Progenitor cell of endocrine pancreas (in vitro differentiated cells): ENCODE data around the gene IHH. TPM values are rescaled to one million over a fixed set of nuclear protein-coding genes. Genes with fewer than 3 reads are reported as not detected.

Experiments
- DNase-seq: peaks from one replicate; pipeline ENCODE4 v3.0.0; 2021; ENCODE audit warnings: low spot score; ENCODE audit not compliant: unreplicated experiment
- H3K27ac Mint-ChIP-seq: 2 replicates; pipeline ENCODE4 v1.8.0; 2021; ENCODE audit warnings: mild to moderate bottlenecking, moderate library complexity, mixed read lengths
- H3K27me3 Mint-ChIP-seq: 2 replicates; pipeline ENCODE4 v1.8.0; 2021; ENCODE audit warnings: mixed read lengths
- H3K36me3 Mint-ChIP-seq: 2 replicates; pipeline ENCODE4 v1.8.0; 2022; ENCODE audit warnings: mixed read lengths; ENCODE audit not compliant: insufficient read depth
- H3K4me1 Mint-ChIP-seq: 2 replicates; pipeline ENCODE4 v1.8.0; 2021; ENCODE audit warnings: low read depth, mixed read lengths
- H3K4me3 Mint-ChIP-seq: 2 replicates; pipeline ENCODE4 v1.8.0; 2021; ENCODE audit warnings: low read depth, mild to moderate bottlenecking, moderate library complexity, mixed read lengths
- H3K9me3 Mint-ChIP-seq: 2 replicates; pipeline ENCODE4 v1.8.0; 2021; ENCODE audit warnings: low read depth, mixed read lengths
- CTCF ChIP-seq: fragments of 200-600 bp; sonication (generic); IDR thresholded peaks from one replicate; pipeline ENCODE4 v1.5.0; 2021; ENCODE audit warnings: antibody characterized with exemption, mild to moderate bottlenecking; ENCODE audit not compliant: unreplicated experiment
- total RNA-seq: library from RNA; stranded (reverse); gene quantifications from 2 replicates; pipeline ENCODE4 v1.2.1, GENCODE V29; 2021

The IHH gene
- total RNA-seq, 1 donor from 2014 or later: 17.3 TPM

- no peaks in the 10 kb centered on the region for H3K9me3 Mint-ChIP-seq
- no peak for DNase-seq
- no peaks in the 10 kb centered on the region for H3K36me3 Mint-ChIP-seq
- peaks cover 57% of the 10 kb centered on the region for H3K27me3 Mint-ChIP-seq
- H3K27ac Mint-ChIP-seq: no peak overlapping the region
- H3K4me3 Mint-ChIP-seq: no peak overlapping the region
- TF ChIP-seq CTCF: no peak
- H3K4me1 Mint-ChIP-seq: no peaks in the 10 kb centered on the region
These were observed 42.0 kb downstream of the IHH start for GRCh38 chr2:219018726-219019125.

- DNase-seq: no peak
- H3K27ac Mint-ChIP-seq: no peak overlapping the region
- no peaks in the 10 kb centered on the region for H3K9me3 Mint-ChIP-seq
- no peak for TF ChIP-seq CTCF
- no peaks in the 10 kb centered on the region for H3K4me1 Mint-ChIP-seq
- peaks cover 60% of the 10 kb centered on the region for H3K27me3 Mint-ChIP-seq
- no peaks in the 10 kb centered on the region for H3K36me3 Mint-ChIP-seq
- no peak overlapping the region for H3K4me3 Mint-ChIP-seq
These were observed 42.4 kb downstream of the IHH start for GRCh38 chr2:219018286-219018685.

- TF ChIP-seq CTCF: no peak
- DNase-seq: no peak
- no peaks in the 10 kb centered on the region for H3K9me3 Mint-ChIP-seq
- H3K27ac Mint-ChIP-seq: no peak overlapping the region
- H3K36me3 Mint-ChIP-seq: no peaks in the 10 kb centered on the region
- H3K27me3 Mint-ChIP-seq: peaks cover 61% of the 10 kb centered on the region
- H3K4me3 Mint-ChIP-seq: no peak overlapping the region
- H3K4me1 Mint-ChIP-seq: no peaks in the 10 kb centered on the region
These were observed 43.4 kb downstream of the IHH start for GRCh38 chr2:219017201-219017931.

- Mint-ChIP-seq H3K4me3 (no peak overlapping the region), H3K27me3 (peaks cover 61% of the 10 kb centered on the region), H3K27ac (no peak overlapping the region), H3K36me3 (no peaks in the 10 kb centered on the region), H3K4me1 (no peaks in the 10 kb centered on the region), H3K9me3 (no peaks in the 10 kb centered on the region)
- no peak for TF ChIP-seq CTCF
- no peak for DNase-seq
These were observed 44.0 kb downstream of the IHH start for GRCh38 chr2:219016721-219017120.

GRCh38 chr2:219010873-219011272, 49.8 kb downstream of the IHH start:
- no peaks in the 10 kb centered on the region for H3K36me3 Mint-ChIP-seq
- no peak overlapping the region for H3K4me3 Mint-ChIP-seq
- H3K27me3 Mint-ChIP-seq: peaks cover 36% of the 10 kb centered on the region

More at GRCh38 chr2:219010873-219011272, 49.8 kb downstream of the IHH start:
- Mint-ChIP-seq H3K4me1 (peaks cover 1% of the 10 kb centered on the region), H3K27ac (no peak overlapping the region), H3K9me3 (no peaks in the 10 kb centered on the region)
- no peak for TF ChIP-seq CTCF
- no peak for DNase-seq
